ENCODE measurements around the gene BEX3.
A peak's percentile ranks its signal among the peaks of the same experiment; 100 is the strongest.
"Not testable (repeated sequence)": the region's sequence is repeated elsewhere in the genome, so short reads cannot be mapped to it uniquely, and the experiment has no call there.

BEX3 gene

GRCh38 chrX:103376118-103376978 lies at the start of gene BEX3:
BEX3 (plus strand) TSS chrX:103376538; CDS start chrX:103377522, 984 bp downstream.
- DNase-seq (ENCODE audit: insufficient read length, low spot score) (peak; percentile 30), FAIRE-seq (no peak)

GRCh38 chrX:103329991-103330390 lies 46.3 kb upstream of the BEX3 start, which contains the start of gene TCEAL7:
TCEAL7 (plus strand) TSS chrX:103330239; CDS start chrX:103331404, 1,165 bp downstream.
- FAIRE-seq (no peak), DNase-seq (ENCODE audit: insufficient read length, low spot score) (peak; percentile 32)

- no peak for FAIRE-seq
- no peak for DNase-seq (ENCODE audit: insufficient read length, low spot score)
Measured at GRCh38 chrX:103330681-103331288, 45.6 kb upstream of the BEX3 start.

- no peak for DNase-seq (ENCODE audit: insufficient read length, low spot score)
- no peak for FAIRE-seq
Measured at GRCh38 chrX:103338663-103339062, 37.7 kb upstream of the BEX3 start.

- FAIRE-seq (no peak), DNase-seq (ENCODE audit: insufficient read length, low spot score) (no peak)
Measured at GRCh38 chrX:103343105-103343504, 33.2 kb upstream of the BEX3 start.

- no peak for DNase-seq (ENCODE audit: insufficient read length, low spot score)
- FAIRE-seq: no peak
Measured at GRCh38 chrX:103344606-103345005, 31.7 kb upstream of the BEX3 start.

GRCh38 chrX:103347682-103348397 lies 28.5 kb upstream of the BEX3 start:
- no peak for FAIRE-seq
- DNase-seq (ENCODE audit: insufficient read length, low spot score): no peak

- DNase-seq (ENCODE audit: insufficient read length, low spot score) (peak; percentile 30), FAIRE-seq (no peak)
Measured at GRCh38 chrX:103356130-103356798, 20.1 kb upstream of the BEX3 start, which contains the start of gene TCEAL9. TCEAL9 (plus strand) TSS chrX:103356506; CDS start chrX:103357685, 1,179 bp downstream.

GRCh38 chrX:103356858-103357257 lies 19.5 kb upstream of the BEX3 start:
- FAIRE-seq: no peak
- no peak for DNase-seq (ENCODE audit: insufficient read length, low spot score)

- FAIRE-seq (no peak), DNase-seq (ENCODE audit: insufficient read length, low spot score) (no peak)
Measured at GRCh38 chrX:103357871-103358270, 18.5 kb upstream of the BEX3 start.

GRCh38 chrX:103359605-103360004 lies 16.7 kb upstream of the BEX3 start:
- FAIRE-seq; DNase-seq (ENCODE audit: insufficient read length, low spot score): not testable (repeated sequence)

- DNase-seq (ENCODE audit: insufficient read length, low spot score) (no peak), FAIRE-seq (no peak)
Measured at GRCh38 chrX:103360092-103360491, 16.2 kb upstream of the BEX3 start.

- no peak for DNase-seq (ENCODE audit: insufficient read length, low spot score)
- no peak for FAIRE-seq
Measured at GRCh38 chrX:103360916-103361315, 15.4 kb upstream of the BEX3 start.

GRCh38 chrX:103361798-103362197 lies 14.5 kb upstream of the BEX3 start:
- FAIRE-seq (no peak), DNase-seq (ENCODE audit: insufficient read length, low spot score) (no peak)

- no peak for FAIRE-seq
- no peak for DNase-seq (ENCODE audit: insufficient read length, low spot score)
Measured at GRCh38 chrX:103362474-103362873, 13.9 kb upstream of the BEX3 start.

GRCh38 chrX:103363046-103363445 lies 13.3 kb upstream of the BEX3 start:
- no peak for FAIRE-seq
- no peak for DNase-seq (ENCODE audit: insufficient read length, low spot score)

- DNase-seq (ENCODE audit: insufficient read length, low spot score): no peak
- no peak for FAIRE-seq
Measured at GRCh38 chrX:103367502-103367901, 8.8 kb upstream of the BEX3 start.

- no peak for DNase-seq (ENCODE audit: insufficient read length, low spot score)
- FAIRE-seq: no peak
Measured at GRCh38 chrX:103369479-103369878, 6.9 kb upstream of the BEX3 start.

- FAIRE-seq (no peak), DNase-seq (ENCODE audit: insufficient read length, low spot score) (no peak)
Measured at GRCh38 chrX:103372886-103373285, 3.5 kb upstream of the BEX3 start.

GRCh38 chrX:103373581-103373980 lies 2.8 kb upstream of the BEX3 start:
- FAIRE-seq (no peak), DNase-seq (ENCODE audit: insufficient read length, low spot score) (no peak)

GRCh38 chrX:103376979-103377324 lies 614 bp downstream of the BEX3 start:
- DNase-seq (ENCODE audit: insufficient read length, low spot score) (no peak), FAIRE-seq (no peak)

Data from HTR-8/SVneo (cell line).